ENCODE results near the gene JPH4. TPM values are rescaled to one million over a fixed set of nuclear protein-coding genes. Genes with fewer than 3 reads are reported as not detected.

The JPH4 gene
- total and polyA plus RNA-seq, 7 donors = 0.01 to 0.62 (median 0.13) TPM

DNA sequence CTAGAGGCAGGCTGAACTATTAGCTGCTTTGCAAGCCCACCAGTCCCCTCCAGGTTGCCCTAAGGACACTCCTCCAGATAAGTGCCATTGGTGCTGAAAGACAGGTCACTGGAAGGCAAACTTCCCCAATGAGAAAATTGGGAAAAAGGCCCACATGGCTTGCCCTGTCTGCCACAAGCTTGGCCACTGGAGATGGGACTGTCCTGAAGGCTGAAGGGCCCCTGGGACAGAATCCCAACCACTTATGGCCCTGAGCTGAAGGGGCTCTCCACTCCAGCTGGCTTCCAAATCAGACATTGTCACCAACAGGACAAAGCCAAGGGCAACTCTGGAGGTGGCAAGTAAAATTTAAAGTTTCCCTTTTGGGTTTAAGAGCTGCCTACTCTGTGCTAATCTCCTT lies 45.4 kb upstream of the JPH4 start:
- no peak for ATAC-seq
- H3K27ac ChIP-seq = no peak overlapping the region
- no peaks in the 10 kb centered on the region for H3K4me1 ChIP-seq
- TF ChIP-seq, protein P1, sequence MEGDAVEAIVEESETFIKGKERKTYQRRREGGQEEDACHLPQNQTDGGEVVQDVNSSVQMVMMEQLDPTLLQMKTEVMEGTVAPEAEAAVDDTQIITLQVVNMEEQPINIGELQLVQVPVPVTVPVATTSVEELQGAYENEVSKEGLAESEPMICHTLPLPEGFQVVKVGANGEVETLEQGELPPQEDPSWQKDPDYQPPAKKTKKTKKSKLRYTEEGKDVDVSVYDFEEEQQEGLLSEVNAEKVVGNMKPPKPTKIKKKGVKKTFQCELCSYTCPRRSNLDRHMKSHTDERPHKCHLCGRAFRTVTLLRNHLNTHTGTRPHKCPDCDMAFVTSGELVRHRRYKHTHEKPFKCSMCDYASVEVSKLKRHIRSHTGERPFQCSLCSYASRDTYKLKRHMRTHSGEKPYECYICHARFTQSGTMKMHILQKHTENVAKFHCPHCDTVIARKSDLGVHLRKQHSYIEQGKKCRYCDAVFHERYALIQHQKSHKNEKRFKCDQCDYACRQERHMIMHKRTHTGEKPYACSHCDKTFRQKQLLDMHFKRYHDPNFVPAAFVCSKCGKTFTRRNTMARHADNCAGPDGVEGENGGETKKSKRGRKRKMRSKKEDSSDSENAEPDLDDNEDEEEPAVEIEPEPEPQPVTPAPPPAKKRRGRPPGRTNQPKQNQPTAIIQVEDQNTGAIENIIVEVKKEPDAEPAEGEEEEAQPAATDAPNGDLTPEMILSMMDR (IDR thresholded peaks at IDR 0.05) = no peak
- H3K36me3 ChIP-seq (ENCODE audit: insufficient read depth in 1 of 2, low read depth in 1 of 2) = no peaks in the 10 kb centered on the region
- intact Hi-C loops (cut with DNase I) = no loop called here
- peaks cover 2 to 8% (median 4%) of the 10 kb centered on the region in 3 donors for H3K27me3 ChIP-seq (ENCODE audit: insufficient read depth in 3 of 3, low read length in 2 of 3)
- no peak overlapping the region for H3K4me3 ChIP-seq
- no peaks in the 10 kb centered on the region for H3K9me3 ChIP-seq
- DNase-seq = no peak

DNA sequence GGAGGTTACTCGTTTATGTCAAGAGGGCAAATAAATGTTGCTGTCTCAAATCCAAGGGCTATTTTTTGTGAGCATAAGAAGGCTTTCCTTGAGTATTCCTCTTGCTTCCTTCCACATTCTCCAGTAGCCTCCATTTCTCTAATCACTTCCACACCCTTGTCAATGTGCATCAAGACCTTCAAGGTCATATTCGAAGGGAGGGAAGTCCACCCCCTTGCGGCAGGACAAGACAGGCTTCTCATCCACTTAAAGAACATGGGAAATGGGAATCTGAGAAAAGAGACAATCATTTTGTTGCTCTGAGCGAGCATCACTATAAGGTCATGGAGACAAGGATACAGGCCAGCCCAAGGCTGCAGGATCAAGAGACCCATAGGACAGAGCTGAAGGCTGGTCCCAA lies 44.4 kb upstream of the JPH4 start:
- no peak for DNase-seq
- TF ChIP-seq, protein P1 (IDR thresholded peaks at IDR 0.05) = no peak

DNA sequence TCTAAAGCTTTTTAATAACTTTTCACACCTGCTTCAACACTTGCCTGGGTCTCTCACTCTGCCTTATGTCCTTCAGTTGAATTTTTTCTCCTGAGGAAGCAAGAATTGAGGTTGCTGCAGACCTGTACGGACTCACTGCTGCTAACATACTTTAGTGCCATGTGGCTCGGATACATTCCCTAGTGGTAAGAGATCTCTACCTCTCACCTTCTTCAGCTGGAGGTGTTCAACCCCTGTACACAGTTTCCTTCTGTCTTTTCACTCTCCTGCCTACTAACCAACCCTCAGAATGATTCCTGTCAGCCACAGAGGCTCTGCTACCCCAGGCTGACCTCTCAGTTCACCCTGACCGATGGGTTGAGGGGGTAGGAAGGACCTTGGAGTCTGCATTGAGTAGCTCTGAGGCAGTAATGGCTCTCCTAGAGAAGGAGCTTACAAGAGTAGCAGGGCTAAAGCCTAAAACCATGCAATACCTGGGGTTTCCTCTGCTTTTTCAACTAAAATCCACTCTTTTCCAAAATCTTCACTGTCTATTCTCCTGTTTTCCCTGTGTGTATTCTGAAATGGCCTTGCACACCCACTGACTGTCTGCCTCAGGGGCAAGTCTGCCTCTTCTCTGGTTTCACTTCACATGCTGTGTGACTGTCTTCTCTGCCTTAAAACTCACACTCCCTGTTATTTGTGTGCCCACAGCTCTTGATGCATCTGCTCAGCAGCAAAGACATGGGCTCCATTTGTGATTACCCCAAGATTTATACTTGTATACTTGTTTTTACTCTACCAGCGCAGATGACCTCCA lies 43.5 kb upstream of the JPH4 start:
- ATAC-seq (no peak), DNase-seq (no peak)
- Histone ChIP-seq H3K4me3 (no peak overlapping the region), H3K9me3 (no peaks in the 10 kb centered on the region), H3K36me3 (ENCODE audit: insufficient read depth in 1 of 2, low read depth in 1 of 2) (no peaks in the 10 kb centered on the region), H3K27me3 (ENCODE audit: insufficient read depth in 3 of 3, low read length in 2 of 3) (peaks cover 2 to 8% (median 2%) of the 10 kb centered on the region in 3 donors), H3K27ac (no peak overlapping the region), H3K4me1 (no peaks in the 10 kb centered on the region)
- WGBS, 3 donors = 67 to 78% (median 74%) methylated on average over 4 of the region's 4 CpGs
- intact Hi-C loops (cut with DNase I) = no loop called here
- TF ChIP-seq, protein P1 (IDR thresholded peaks at IDR 0.05) = no peak

More for the DNA sequence above, 44.4 kb upstream of the JPH4 start:
- ATAC-seq = no peak
- Histone ChIP-seq H3K27ac (no peak overlapping the region), H3K36me3 (ENCODE audit: insufficient read depth in 1 of 2, low read depth in 1 of 2) (no peaks in the 10 kb centered on the region), H3K4me3 (no peak overlapping the region), H3K4me1 (no peaks in the 10 kb centered on the region), H3K9me3 (no peaks in the 10 kb centered on the region), H3K27me3 (ENCODE audit: insufficient read depth in 3 of 3, low read length in 2 of 3) (peaks cover 2 to 8% (median 4%) of the 10 kb centered on the region in 3 donors)
- intact Hi-C loops (cut with DNase I) = no loop called here
- 82 to 85% (median 84%) methylated on average over 4 of the region's 4 CpGs for WGBS, 3 donors

DNA sequence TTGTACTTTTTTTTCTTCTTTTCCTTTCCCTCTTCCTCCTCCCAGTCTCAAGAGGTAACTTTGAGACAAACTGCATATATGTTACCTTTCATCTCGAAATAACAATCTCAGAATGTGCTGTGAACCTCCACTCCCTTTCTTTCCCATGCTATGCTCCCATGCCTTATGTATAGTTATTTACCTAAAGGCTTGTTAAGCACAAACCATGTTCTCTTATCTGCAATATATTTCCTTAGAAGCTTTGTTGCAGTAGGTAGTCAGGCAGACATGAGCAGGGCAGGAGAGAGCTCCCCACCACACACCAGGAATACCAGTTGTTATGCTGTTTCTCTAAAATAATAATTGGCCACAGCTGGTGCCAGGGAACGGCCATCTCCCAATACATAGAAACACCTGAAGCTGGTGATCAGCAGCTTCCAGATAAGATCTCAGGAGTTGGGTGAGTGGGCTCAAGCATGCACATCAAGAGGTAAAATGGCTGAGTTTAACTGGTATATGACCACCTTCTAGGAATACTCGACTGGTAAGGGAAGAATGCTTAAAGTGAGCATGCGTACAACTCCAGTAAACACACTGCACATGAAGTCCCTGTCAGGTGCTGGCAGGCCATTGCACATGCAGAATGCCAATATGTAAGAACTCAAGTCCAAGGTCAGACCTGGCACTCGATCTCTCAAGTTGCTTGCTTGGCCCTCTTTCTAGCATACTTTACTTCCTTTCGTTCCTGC lies 42.8 kb upstream of the JPH4 start:
- Histone ChIP-seq H3K4me1 (no peaks in the 10 kb centered on the region), H3K27me3 (ENCODE audit: insufficient read depth in 3 of 3, low read length in 2 of 3) (peaks cover 0 to 8% (median 2%) of the 10 kb centered on the region in 3 donors), H3K4me3 (no peak overlapping the region), H3K36me3 (ENCODE audit: insufficient read depth in 1 of 2, low read depth in 1 of 2) (no peaks in the 10 kb centered on the region), H3K27ac (no peak overlapping the region), H3K9me3 (no peaks in the 10 kb centered on the region)
- ATAC-seq = no peak
- intact Hi-C loops (cut with DNase I) = no loop called here
- TF ChIP-seq, protein P1 (IDR thresholded peaks at IDR 0.05) = no peak
- DNase-seq = no peak
- WGBS, 3 donors = 50 to 64% (median 58%) methylated on average over 6 of the region's 6 CpGs

All from psoas muscle (tissue), 8 donors.